DOHH2 (cell line): Measurements from ENCODE around the gene DNAH5.

Experiments used
- H3F3A ChIP-seq: fragments of 200-600 bp; sonication (generic), shearing (Covaris generic); 2 replicates; pipeline ENCODE4 v1.6.0; 2016; ENCODE audit warnings: antibody characterized with exemption, mild to moderate bottlenecking; ENCODE audit not compliant: control insufficient read depth, insufficient read depth
- H3K27ac ChIP-seq: fragments of 200-600 bp; sonication (generic); 2 replicates; pipeline ENCODE4 v1.5.1; 2014; ENCODE audit warnings: low read depth, mild to moderate bottlenecking, low read length, moderate library complexity
- H3K27me3 ChIP-seq: fragments of 200-600 bp; sonication (generic); 2 replicates; pipeline ENCODE4 v1.6.1; 2014; ENCODE audit warnings: mild to moderate bottlenecking, low read length, mixed read lengths; ENCODE audit not compliant: control insufficient read depth
- H3K36me3 ChIP-seq: fragments of 200-600 bp; sonication (generic); 2 replicates; pipeline ENCODE4 v1.6.1; 2014; ENCODE audit warnings: mild to moderate bottlenecking, low read length, moderate library complexity, mixed read lengths; ENCODE audit not compliant: control insufficient read depth
- H3K4me1 ChIP-seq: fragments of 200-600 bp; sonication (generic); 2 replicates; pipeline ENCODE4 v1.6.1; 2014; ENCODE audit warnings: mild to moderate bottlenecking, low read length, mixed read lengths; ENCODE audit not compliant: control insufficient read depth
- H3K4me2 ChIP-seq: fragments of 200-600 bp; sonication (generic); 2 replicates; pipeline ENCODE4 v1.6.0; 2014; ENCODE audit warnings: mild to moderate bottlenecking, low read length, moderate library complexity
- H3K4me3 ChIP-seq: fragments of 200-600 bp; sonication (generic); 2 replicates; pipeline ENCODE4 v1.5.1; 2014; ENCODE audit warnings: mild to moderate bottlenecking, low read length, mixed read lengths
- H3K79me2 ChIP-seq: fragments of 200-600 bp; sonication (generic); 2 replicates; pipeline ENCODE4 v1.6.1; 2014; ENCODE audit warnings: mild to moderate bottlenecking, low read length, mixed read lengths; ENCODE audit not compliant: control insufficient read depth
- H3K9me2 ChIP-seq: fragments of 200-600 bp; sonication (generic); replicated peaks from 2 replicates; pipeline ENCODE4 v1.6.1; 2014; ENCODE audit warnings: mild to moderate bottlenecking, low read length, mixed read lengths; ENCODE audit not compliant: control insufficient read depth
- H3K9me3 ChIP-seq: fragments of 200-600 bp; sonication (generic); 2 replicates; pipeline ENCODE4 v1.6.1; 2014; ENCODE audit warnings: antibody characterized with exemption, low read length, mixed read lengths; ENCODE audit not compliant: control insufficient read depth, insufficient read depth
- H4K20me1 ChIP-seq: fragments of 200-600 bp; sonication (generic); 2 replicates; pipeline ENCODE4 v1.6.0; 2014; ENCODE audit warnings: low read depth, mild to moderate bottlenecking, antibody characterized with exemption, low read length, moderate library complexity; ENCODE audit not compliant: control insufficient read depth, insufficient read depth
- CTCF ChIP-seq: fragments of 200-600 bp; sonication (generic); IDR thresholded peaks from one replicate; pipeline ENCODE4 v1.5.1; 2014; ENCODE audit warnings: antibody characterized with exemption, mild to moderate bottlenecking, low read depth, low read length; ENCODE audit not compliant: poor library complexity, severe bottlenecking
- EZH2phosphoT487 ChIP-seq: fragments of 200-600 bp; sonication (generic); IDR thresholded peaks from 2 replicates; pipeline ENCODE4 v1.6.1; 2017; ENCODE audit warnings: borderline replicate concordance, mild to moderate bottlenecking, antibody characterized with exemption, low read length, moderate library complexity, mixed read lengths

DNAH5 gene

GRCh38 chr5:13692172-13692571, 252.3 kb downstream of the DNAH5 start:
- no peaks in the 10 kb centered on the region for H3K36me3 ChIP-seq
- no peaks in the 10 kb centered on the region for H3K27me3 ChIP-seq
- H3F3A ChIP-seq, result no peaks in the 10 kb centered on the region
- H3K79me2 ChIP-seq, result no peaks in the 10 kb centered on the region
- no peak overlapping the region for H3K4me3 ChIP-seq
- no peaks in the 10 kb centered on the region for H3K9me2 ChIP-seq
- H3K4me2 ChIP-seq, result no peak overlapping the region
- no peaks in the 10 kb centered on the region for H4K20me1 ChIP-seq
- H3K27ac ChIP-seq, result no peak overlapping the region
- no peaks in the 10 kb centered on the region for H3K9me3 ChIP-seq
- H3K4me1 ChIP-seq, result no peaks in the 10 kb centered on the region
- TF ChIP-seq CTCF, result no peak

GRCh38 chr5:13676531-13676930, 268.0 kb downstream of the DNAH5 start:
- no peaks in the 10 kb centered on the region for H3F3A ChIP-seq
- H3K27me3 ChIP-seq, result no peaks in the 10 kb centered on the region
- H3K4me2 ChIP-seq, result no peak overlapping the region
- H3K27ac ChIP-seq, result no peak overlapping the region
- no peaks in the 10 kb centered on the region for H3K9me2 ChIP-seq
- TF ChIP-seq CTCF, result no peak
- no peak for TF ChIP-seq EZH2phosphoT487
- no peaks in the 10 kb centered on the region for H3K9me3 ChIP-seq
- H3K36me3 ChIP-seq, result no peaks in the 10 kb centered on the region
- H3K4me1 ChIP-seq, result no peaks in the 10 kb centered on the region
- H3K79me2 ChIP-seq, result no peaks in the 10 kb centered on the region
- no peaks in the 10 kb centered on the region for H4K20me1 ChIP-seq
- no peak overlapping the region for H3K4me3 ChIP-seq

- Histone ChIP-seq H3K27ac (no peak overlapping the region), H3K9me2 (no peaks in the 10 kb centered on the region), H3K79me2 (no peaks in the 10 kb centered on the region), H3K27me3 (no peaks in the 10 kb centered on the region), H3K4me2 (no peak overlapping the region), H3K4me3 (no peak overlapping the region), H3K4me1 (no peaks in the 10 kb centered on the region), H3K36me3 (no peaks in the 10 kb centered on the region), H3F3A (no peaks in the 10 kb centered on the region), H4K20me1 (no peaks in the 10 kb centered on the region), H3K9me3 (no peaks in the 10 kb centered on the region)
- TF ChIP-seq EZH2phosphoT487 (no peak), CTCF (no peak)
Observed at GRCh38 chr5:13674391-13674790, 270.1 kb downstream of the DNAH5 start.

GRCh38 chr5:13673511-13673910, 271.0 kb downstream of the DNAH5 start:
- no peaks in the 10 kb centered on the region for H3K27me3 ChIP-seq
- H3F3A ChIP-seq, result no peaks in the 10 kb centered on the region
- H3K9me3 ChIP-seq, result no peaks in the 10 kb centered on the region
- no peak overlapping the region for H3K4me3 ChIP-seq
- no peak for TF ChIP-seq CTCF
- TF ChIP-seq EZH2phosphoT487, result no peak
- no peaks in the 10 kb centered on the region for H3K4me1 ChIP-seq
- H3K4me2 ChIP-seq, result no peak overlapping the region
- H3K27ac ChIP-seq, result no peak overlapping the region
- H4K20me1 ChIP-seq, result no peaks in the 10 kb centered on the region
- no peaks in the 10 kb centered on the region for H3K9me2 ChIP-seq
- no peaks in the 10 kb centered on the region for H3K79me2 ChIP-seq
- H3K36me3 ChIP-seq, result no peaks in the 10 kb centered on the region
